Testis (tissue), 2 donors: ENCODE results near the gene RFX1.
"Not testable (repeated sequence)": the region's sequence is repeated elsewhere in the genome, so short reads cannot be mapped to it uniquely, and the experiment has no call there.

Experiments used
- POLR2A ChIP-seq: fragments of 450-650 bp; IDR thresholded peaks from one replicate; pipeline ENCODE4 v1.6.1; 2017; ENCODE audit warnings: antibody characterized with exemption, mild to moderate bottlenecking, moderate library complexity
- TF ChIP-seq, protein P1 (sequence below), 3 experiments: fragments of 450-650 bp in 2 of 3; fragments of 200-600 bp in 1 of 3; sonication (generic) in 1 of 3; IDR thresholded peaks; one replicate each; pipeline ENCODE4 v1.5.1; 2016 to 2019; ENCODE audit warnings: antibody characterized with exemption in 3 of 3, mild to moderate bottlenecking in 2 of 3, moderate library complexity in 1 of 3

DNA sequence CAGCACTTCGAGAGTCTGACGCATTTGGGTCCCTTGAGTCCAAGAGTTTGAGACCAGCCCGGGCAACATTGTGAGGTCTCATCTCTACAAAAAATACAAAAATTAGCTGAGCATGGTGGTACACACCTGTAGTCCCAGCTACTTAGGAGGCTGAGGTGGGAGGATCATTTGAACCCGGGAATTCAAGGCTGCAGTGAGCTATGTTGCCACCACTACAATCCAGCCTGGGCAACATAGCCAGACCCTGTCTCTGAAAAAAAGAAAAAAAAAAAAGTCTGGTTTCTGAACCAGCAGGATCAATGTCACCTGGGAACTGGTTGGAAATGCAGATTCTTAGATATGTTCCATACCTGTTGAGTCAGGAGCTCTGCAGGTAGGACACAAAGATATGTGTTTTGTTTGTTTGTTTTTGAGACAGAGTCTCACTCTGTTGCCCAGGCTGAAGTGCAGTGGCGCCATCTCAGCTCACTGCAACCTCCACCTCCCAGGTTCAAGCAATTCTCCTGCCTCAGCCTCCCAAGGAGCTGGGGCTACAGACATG is 20.6 kb upstream of the RFX1 start:
- TF ChIP-seq POLR2A: not testable (repeated sequence)
- TF ChIP-seq, protein P1, sequence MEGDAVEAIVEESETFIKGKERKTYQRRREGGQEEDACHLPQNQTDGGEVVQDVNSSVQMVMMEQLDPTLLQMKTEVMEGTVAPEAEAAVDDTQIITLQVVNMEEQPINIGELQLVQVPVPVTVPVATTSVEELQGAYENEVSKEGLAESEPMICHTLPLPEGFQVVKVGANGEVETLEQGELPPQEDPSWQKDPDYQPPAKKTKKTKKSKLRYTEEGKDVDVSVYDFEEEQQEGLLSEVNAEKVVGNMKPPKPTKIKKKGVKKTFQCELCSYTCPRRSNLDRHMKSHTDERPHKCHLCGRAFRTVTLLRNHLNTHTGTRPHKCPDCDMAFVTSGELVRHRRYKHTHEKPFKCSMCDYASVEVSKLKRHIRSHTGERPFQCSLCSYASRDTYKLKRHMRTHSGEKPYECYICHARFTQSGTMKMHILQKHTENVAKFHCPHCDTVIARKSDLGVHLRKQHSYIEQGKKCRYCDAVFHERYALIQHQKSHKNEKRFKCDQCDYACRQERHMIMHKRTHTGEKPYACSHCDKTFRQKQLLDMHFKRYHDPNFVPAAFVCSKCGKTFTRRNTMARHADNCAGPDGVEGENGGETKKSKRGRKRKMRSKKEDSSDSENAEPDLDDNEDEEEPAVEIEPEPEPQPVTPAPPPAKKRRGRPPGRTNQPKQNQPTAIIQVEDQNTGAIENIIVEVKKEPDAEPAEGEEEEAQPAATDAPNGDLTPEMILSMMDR (IDR thresholded peaks at IDR 0.05): not testable (repeated sequence)
